ENCODE results near the gene DTX3.

DNA sequence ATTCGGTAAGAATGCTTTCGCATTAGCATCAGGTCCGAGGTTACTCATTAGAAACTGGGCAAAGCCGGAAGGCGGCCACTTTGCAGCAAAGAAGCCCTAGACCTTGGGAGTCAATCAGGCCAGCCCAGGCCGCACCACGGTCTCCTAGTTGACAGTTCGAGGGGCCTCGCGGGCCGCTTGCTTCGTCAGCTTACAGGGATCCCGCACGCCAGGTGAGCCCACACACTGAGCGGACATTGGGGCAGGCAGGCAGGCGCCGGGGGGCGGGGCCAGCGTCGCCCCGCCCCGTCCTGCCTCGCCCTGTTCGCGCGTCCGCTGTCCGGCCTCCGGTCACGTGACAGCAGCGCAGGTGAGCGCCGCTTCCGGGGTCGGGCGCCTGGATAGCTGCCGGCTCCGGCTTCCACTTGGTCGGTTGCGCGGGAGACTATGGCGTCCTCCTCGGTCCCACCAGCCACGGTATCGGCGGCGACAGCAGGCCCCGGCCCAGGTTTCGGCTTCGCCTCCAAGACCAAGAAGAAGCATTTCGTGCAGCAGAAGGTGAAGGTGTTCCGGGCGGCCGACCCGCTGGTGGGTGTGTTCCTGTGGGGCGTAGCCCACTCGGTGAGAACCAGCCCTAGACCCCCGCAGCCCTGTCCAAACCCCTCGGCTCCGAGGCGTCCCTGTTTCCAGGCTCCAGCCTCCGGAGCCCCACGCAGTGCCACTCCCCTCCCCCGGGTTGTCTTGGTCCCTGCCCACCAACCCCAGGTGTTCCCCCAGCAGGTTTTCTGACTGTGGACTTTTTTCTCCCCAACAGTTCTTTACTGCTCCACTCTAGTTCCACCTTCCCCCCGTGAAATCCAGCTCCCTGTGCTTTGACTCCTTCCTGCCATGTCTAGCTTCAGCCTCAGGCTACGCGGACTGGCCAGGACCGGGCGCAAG lies 13.5 kb upstream of the DTX3 start, which contains the start of gene PIP4K2C:
- TF ChIP-seq, protein P1, sequence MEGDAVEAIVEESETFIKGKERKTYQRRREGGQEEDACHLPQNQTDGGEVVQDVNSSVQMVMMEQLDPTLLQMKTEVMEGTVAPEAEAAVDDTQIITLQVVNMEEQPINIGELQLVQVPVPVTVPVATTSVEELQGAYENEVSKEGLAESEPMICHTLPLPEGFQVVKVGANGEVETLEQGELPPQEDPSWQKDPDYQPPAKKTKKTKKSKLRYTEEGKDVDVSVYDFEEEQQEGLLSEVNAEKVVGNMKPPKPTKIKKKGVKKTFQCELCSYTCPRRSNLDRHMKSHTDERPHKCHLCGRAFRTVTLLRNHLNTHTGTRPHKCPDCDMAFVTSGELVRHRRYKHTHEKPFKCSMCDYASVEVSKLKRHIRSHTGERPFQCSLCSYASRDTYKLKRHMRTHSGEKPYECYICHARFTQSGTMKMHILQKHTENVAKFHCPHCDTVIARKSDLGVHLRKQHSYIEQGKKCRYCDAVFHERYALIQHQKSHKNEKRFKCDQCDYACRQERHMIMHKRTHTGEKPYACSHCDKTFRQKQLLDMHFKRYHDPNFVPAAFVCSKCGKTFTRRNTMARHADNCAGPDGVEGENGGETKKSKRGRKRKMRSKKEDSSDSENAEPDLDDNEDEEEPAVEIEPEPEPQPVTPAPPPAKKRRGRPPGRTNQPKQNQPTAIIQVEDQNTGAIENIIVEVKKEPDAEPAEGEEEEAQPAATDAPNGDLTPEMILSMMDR (IDR thresholded peaks at IDR 0.05 in 8 of 11, conservative IDR thresholded peaks at IDR 0.05 in 3 of 11), result peak in 1 of 11 experiments; percentile 22
- TF ChIP-seq POLR2AphosphoS5 (IDR thresholded peaks at IDR 0.05) (peak; percentile 84 to 89 (median 86)), POLR2A (IDR thresholded peaks at IDR 0.05) (peak in 1 of 3 donors; percentile 33)
